GM19372 (cell line): ENCODE data around the gene ZNF831.

ENCODE experiments used
- ATAC-seq: cut with Tn5 transposase; IDR thresholded peaks from one replicate; pipeline ENCODE4 v1.9.1; 2021; ENCODE audit warnings: mild to moderate bottlenecking, low read depth, moderate library complexity; ENCODE audit not compliant: unreplicated experiment

The ZNF831 gene

GRCh38 chr20:59154317-59155013 lies 9.2 kb upstream of the ZNF831 start:
- ATAC-seq, result no peak

GRCh38 chr20:59157064-59157463 lies 6.6 kb upstream of the ZNF831 start:
- ATAC-seq, result no peak

GRCh38 chr20:59157531-59157930 lies 6.1 kb upstream of the ZNF831 start:
- ATAC-seq, result no peak

GRCh38 chr20:59157961-59158541 lies 5.6 kb upstream of the ZNF831 start:
- no peak for ATAC-seq

- ATAC-seq, result no peak
Observed at GRCh38 chr20:59158673-59159072, 4.9 kb upstream of the ZNF831 start.

GRCh38 chr20:59159091-59159490 lies 4.5 kb upstream of the ZNF831 start:
- no peak for ATAC-seq

- ATAC-seq, result no peak
Observed at GRCh38 chr20:59159493-59160376, 3.9 kb upstream of the ZNF831 start.

GRCh38 chr20:59160389-59161115 lies 3.1 kb upstream of the ZNF831 start:
- ATAC-seq, result no peak

- ATAC-seq, result no peak
Observed at GRCh38 chr20:59161721-59162120, 1.9 kb upstream of the ZNF831 start.

GRCh38 chr20:59164686-59165391 lies 1.2 kb downstream of the ZNF831 start:
- ATAC-seq, result no peak

- no peak for ATAC-seq
Observed at GRCh38 chr20:59165396-59165795, 1.8 kb downstream of the ZNF831 start.

GRCh38 chr20:59165891-59166709 lies 2.5 kb downstream of the ZNF831 start:
- no peak for ATAC-seq

- no peak for ATAC-seq
Observed at GRCh38 chr20:59170406-59171349, 7.1 kb downstream of the ZNF831 start.

GRCh38 chr20:59171986-59172385 lies 8.4 kb downstream of the ZNF831 start:
- no peak for ATAC-seq

GRCh38 chr20:59173938-59174491 lies 10.4 kb downstream of the ZNF831 start:
- ATAC-seq, result no peak

GRCh38 chr20:59175002-59175401 lies 11.4 kb downstream of the ZNF831 start:
- ATAC-seq, result no peak

GRCh38 chr20:59175861-59176260 lies 12.2 kb downstream of the ZNF831 start:
- no peak for ATAC-seq

- no peak for ATAC-seq
Observed at GRCh38 chr20:59176812-59177211, 13.2 kb downstream of the ZNF831 start.
